Activated effector memory CD4-positive, alpha-beta T cell treated with Interleukin-2 at 50 U/mL for 16 hours (primary cell): ENCODE data around the gene LHFPL3.
"Not testable (repeated sequence)": the region's sequence is repeated elsewhere in the genome, so short reads cannot be mapped to it uniquely, and the experiment has no call there.

ENCODE experiments used
- DNase-seq: peaks from one replicate; pipeline ENCODE4 v3.0.0-alpha.2; 2020

Gene LHFPL3

DNA sequence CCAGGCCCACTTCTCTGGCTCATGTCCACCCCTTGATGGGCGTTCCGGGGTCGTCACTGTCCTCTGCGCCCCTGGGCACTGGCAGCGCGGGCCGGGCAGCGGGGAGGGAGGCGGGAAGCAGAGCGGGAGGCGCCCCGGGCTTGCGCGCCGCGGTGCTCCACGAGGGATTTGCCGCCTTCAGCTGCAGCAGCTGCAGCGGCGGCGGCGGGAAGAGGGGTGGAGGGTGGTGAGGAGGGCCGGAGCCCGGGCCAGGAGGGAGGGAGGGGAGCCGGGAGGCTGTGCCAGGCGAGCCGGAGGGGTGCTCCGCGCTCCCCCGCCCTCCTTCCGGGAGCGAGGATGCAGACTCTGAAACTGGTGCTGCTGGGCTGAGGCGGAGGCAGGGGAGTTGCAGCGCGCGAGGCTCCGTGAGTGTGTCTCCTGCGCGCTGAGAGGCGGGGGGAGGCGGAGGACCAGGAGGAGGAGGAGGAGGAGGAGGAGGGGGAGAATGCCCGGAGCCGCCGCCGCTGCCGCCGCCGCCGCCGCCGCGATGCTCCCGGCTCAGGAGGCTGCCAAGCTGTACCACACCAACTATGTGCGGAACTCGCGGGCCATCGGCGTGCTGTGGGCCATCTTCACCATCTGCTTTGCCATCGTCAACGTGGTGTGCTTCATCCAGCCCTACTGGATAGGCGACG is at the start of gene LHFPL3:
Gene LHFPL3 (plus strand): TSS at position 308 of the 674 bp plus-strand sequence.
- DNase-seq: no peak

DNA sequence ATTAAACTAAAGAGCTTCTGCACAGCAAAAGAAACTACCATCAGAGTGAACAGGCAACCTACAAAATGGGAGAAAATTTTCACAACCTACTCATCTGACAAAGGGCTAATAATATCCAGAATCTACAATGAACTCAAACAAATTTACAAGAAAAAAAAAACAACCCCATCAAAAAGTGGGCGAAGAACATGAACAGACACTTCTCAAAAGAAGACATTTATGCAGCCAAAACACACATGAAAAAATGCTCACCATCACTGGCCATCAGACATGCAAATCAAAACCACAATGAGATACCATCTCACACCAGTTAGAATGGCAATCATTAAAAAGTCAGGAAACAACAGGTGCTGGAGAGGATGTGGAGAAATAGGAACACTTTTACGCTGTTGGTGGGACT is 46.7 kb upstream of the LHFPL3 start:
- DNase-seq: not testable (repeated sequence)

DNA sequence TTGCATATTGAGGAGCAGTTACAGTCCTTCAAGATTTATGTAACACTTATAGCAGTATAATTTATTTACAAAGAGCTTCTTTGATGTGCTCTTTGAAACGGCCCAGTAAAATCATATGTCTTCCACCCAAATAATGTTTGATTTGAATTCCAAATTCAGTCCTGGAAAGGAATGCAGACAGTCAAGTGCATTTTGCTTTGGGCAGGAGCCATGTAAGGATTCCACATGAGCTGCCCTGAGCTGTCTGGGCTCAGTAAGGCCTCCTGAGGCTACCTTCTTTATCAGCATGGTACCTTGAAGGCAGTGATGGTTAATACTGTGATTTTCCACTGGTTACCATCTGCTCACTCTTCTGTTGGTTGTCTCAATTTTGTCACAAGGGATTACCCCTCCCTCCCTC is 41.6 kb upstream of the LHFPL3 start:
- no peak for DNase-seq

DNA sequence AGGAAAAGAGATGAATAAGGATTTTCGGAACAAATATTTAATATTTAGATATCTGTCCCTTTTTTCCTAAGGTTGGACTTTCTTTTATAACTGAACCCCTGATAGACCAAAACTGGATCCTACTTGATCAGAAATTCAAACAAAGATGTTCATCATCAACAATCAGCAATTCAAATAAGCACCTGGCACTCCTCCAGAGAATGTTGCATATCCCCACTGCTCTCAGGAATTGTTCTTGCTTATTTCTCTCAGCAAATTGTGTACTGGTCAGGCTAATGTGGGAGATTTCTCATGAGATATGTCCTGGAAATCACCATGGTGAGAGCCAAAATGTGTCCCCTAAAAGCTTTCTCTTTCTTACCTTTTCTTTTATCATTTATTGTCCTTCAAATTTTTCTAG is 40.3 kb upstream of the LHFPL3 start:
- no peak for DNase-seq

DNA sequence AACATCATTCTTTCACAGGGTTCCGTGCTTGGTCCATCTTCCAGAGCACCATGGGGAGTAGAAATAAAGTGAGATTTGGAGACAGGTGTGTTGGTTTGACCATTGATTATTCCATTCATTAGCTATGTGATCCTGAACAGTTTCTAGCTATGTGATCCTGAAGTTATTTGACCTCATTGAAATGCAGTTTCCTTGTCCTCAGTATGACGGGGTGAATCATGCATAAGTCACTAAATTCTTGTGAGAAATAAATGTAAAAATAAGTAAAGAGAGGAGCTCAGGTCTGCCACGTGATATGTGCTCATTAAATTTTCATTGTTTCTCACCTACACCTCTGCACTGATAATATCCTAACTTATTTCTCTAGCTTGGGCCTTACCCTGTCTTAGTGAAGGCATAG is 34.1 kb upstream of the LHFPL3 start:
- no peak for DNase-seq

DNA sequence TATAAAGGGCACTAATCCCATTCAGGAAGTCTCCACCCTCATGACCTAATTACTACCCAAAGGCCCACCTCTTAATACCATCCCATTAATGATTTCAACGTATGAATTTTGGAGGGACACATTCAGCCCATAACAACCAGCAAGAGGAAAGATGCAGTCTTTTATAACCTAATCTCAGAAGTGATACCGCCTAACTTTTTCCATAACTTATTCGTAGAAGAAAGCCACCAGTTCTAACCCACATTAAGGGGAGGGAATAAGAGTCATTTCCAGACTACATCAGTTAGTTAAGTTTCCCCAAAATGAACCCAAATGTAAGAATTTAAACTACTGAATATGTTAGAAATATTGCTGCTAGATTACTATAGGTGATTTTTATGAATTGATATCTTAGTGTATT is 32.1 kb upstream of the LHFPL3 start:
- no peak for DNase-seq

DNA sequence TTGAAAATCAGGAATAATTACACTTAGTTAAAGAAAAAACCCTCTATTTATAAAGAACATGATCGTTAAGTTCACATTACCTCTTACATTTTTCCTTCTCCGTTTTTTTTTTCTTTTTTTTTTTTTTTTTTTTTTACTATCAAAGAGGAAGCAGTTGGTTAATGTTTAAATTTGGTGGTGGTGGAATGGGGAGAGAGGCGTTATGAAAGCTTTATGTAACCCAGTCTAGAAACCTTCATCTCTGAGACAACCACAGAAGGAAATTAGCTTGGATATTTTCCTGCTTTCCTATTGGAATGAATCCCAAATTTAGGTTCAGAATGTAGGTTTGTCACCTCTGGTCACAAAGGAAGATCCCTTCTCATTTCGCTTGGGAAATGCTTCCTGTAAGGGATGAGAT is 31.5 kb upstream of the LHFPL3 start:
- no peak for DNase-seq

DNA sequence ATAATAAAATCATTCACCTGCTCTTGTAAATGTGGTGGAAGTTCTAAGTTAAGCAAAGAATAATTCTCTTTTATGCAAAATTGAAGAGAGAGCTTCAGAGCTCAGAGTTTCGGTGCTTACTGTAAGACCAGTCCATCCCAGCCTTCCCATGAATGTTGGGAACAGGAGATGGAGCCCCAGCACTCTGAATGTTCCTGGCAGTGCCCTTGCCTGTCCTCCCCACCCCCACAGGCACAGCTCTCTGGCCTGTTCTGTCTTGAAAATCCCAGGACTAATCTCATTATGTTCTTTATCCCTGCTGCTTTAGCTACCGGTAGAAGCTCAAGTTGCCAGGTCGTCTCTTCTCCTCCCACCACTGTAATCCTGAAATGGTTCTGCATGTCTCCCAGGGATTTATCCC is 29.1 kb upstream of the LHFPL3 start:
- no peak for DNase-seq

DNA sequence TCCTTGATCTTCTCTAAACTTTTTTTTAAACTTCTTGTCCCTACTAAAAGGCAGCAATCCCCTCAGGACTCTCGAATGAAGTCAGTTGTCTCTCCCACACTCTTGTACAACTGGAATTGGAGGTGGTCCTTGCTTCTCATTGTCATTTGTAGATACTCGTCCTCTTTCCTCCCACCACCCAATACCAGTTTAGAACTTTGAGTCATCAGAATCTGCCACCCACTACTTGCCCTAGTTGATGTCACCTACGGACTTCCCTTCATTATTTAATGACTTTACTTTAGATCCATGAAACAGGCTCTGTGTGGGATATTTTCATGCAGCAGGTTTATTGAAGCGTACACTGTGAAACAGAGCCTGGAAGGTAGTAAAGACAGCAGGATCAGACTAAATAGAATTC is 28.6 kb upstream of the LHFPL3 start:
- DNase-seq: no peak

DNA sequence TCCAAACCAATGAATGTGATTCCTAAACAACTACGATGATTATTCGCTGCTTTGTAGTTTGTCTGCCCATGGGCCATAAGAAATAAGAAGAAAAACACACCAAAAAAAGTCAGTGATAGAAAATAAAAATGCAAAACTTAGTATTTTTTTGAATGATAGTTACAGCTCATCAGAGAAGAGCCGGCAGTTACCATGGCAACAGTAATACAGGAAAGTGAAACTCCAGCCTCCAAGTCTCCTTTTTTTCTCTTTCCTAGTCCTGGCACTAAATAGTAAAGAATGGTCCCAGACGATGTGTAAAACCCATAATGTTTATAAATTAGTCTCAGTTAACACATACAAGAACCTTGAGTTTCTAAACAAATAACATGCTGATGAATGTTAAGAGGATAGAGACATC is 21.6 kb upstream of the LHFPL3 start:
- no peak for DNase-seq

DNA sequence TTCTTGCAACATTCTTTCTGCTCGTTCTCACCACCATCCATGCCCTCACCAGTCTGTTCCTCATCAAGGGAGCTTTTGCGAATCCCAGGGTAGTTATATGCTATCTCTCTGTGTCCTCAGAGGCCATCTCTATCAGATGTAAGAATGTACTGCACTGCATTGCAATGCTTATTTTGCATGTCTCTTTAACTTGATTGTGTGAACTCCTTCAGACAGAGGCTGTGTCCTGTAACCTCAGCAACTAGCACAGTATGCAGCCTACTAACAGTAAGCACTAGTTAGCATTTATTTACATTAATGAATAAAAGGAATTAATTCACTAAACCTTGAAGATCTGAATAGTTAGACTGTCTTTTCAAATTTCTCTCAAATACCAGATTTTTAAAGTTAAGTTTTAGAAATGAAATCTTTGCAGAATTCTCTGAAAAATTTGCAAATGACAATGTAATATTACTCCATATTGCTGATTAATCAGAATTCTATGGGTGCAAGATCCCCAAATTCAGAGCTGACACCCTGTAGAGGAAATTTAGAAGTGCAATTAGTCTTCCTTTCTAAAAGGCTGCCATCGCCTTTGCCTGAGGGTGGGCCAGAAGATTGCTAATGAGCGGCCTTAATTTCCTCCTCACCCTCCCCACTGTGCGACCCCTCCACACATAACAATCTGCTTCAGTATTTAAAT is 10.3 kb upstream of the LHFPL3 start:
- no peak for DNase-seq

DNA sequence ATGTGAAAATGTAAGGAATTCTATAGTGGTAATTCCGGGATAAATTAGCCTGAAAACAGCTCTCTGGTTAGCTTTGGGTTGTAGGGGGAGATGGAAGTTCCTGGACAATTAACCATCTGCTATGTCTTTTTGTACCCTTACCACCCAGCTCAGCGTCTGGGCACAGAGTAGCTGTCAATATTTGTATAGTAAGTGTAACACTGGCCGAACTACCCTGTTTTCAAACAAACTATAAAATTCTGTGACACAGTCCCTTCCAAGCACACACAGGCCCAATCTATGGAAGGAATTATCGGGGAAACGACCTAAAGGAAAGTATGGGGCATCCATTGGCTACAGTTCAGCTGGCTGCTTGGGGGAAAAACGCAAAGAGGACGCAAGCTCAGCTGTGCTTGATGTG is 869 bp upstream of the LHFPL3 start:
- no peak for DNase-seq

DNA sequence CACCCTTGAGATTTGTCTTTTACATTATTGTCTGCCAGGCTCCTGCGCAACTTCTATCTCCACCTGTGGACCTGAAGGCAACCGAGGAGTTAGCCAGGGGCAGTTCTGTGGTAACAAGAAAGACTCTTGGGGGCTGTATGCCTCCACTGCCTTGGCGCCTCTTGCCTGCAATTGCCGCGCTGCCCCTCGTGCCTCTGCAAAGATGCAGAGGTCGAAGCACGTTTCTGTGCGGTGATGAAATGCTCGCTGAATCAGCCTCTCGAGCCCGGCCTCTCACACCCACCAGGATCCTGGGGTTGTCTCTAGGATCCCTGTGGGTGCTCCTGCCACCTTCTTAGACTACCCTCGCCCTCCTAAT is 486 bp upstream of the LHFPL3 start:
- DNase-seq: no peak

DNA sequence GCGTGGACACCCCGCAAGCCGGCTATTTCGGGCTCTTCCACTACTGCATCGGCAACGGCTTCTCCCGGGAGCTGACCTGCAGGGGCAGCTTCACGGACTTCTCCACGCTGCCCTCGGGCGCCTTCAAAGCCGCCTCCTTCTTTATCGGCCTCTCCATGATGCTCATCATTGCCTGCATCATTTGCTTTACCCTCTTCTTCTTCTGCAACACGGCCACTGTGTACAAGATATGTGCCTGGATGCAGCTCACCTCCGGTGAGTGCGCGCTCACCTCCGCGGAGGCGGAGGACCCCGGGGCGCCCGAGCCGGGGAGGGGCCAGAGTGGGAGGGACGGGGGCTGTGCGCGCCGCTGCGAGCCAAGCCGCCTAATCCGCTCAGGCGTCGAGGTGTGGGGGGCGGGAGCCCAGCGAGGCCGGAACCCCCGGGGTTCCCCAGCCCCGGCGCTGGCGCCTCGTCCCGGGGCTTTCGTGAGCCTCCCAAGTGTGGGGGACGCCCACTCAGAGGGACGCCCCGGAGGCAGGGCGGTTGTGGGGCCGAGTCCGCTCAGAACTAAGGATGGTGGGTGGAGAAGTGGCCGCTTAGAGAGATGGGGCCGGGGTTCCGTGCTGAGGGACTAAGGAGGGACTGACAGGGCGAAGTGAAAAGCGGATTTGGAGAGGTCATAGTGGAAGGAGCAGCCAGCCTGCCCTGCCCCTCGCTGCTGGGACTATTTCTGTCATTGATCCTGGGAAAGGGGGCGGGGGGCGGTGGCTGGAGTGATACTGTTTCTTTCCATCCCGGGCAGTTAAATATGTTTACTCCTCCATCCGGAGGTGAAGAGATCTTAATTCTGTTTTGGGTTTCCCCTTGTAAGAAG is 795 bp downstream of the LHFPL3 start:
- DNase-seq: no peak

DNA sequence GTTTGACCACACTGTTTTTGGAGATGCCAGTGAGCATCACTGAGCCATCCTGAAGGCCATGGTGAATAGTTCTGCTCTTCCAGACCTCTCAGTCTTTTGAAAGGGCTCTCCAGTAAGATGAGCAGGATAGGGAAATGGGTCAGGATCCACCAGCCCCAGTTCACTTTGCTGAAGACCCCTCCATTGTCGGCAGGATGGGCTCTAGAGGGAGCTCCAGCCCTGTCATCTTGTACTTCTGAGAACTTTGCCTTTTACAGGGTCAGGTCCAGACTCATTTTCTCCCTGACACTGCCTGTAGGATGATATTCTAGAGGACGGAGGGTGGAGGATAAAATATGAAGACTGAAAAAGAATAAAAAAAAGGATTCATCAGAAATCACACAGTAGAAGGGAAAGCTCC is 13.1 kb downstream of the LHFPL3 start:
- no peak for DNase-seq

DNA sequence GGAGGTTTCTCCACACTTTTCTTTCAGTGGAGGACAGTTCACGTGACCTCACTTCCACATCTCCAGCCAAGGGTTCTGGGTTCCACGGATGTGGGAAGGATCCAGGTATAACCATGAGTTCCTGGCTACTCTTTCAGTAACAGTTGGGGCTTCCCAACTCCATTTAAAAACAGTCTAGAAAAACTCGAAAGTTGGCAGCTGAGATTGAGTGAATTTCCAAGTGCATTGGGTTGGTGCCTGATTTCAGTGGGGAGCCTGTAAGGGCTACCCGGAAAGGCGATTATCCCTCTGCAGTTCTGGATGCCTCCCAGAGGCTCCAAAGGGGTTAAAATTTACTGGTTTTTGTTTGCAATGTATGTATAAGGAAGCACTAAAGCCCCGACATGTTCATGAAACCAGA is 24.3 kb downstream of the LHFPL3 start:
- no peak for DNase-seq

DNA sequence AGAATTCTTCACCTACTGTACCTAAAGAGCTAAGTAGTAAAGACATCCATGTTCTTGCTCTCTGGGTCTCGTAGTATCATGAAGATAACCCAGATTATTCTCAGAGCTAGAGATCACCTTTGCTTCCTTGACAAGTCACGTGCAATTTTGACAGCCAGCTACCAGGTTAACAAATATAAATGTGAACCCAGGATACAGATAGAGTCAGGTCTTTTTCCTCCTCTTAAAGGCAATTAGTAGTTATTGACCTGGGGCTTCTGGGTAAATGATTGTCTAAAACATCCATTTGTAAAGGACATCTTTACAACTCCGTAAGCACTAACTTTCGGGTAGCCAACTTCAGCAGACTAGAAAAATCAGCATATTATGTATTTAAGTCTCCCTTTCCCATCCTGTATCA is 28.8 kb downstream of the LHFPL3 start:
- no peak for DNase-seq

DNA sequence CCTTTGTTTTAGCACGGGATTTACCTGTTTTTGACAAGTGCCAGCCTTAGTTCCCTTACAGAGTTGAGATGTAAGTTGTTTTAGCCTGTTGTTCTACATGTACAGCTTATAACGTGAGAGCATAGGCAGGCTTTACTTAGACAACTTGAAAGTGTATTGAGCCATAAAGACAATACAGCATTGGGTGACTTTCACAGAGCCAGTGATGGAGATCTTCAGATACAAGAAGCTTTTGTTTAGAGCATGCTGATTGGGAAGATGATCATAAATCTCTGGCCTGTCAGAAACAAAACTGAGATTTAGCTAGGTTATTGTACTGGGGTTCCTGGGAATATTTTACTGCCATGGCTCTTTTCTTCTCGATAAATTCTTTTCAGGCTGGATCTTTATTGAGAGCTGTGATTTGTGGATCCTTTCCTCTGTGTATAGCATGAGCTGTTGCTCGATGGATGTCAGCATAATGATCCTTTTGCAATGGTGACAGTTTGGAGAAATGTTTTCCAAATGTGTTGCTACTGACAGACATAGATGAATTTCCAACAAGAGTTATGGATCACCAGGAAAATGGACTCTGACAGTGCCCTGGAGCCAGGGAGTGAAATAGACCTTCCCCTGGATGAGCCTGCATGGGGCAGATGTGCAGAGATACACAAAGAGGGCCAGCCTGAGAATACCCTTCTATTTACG is 30.2 kb downstream of the LHFPL3 start:
- DNase-seq: no peak

DNA sequence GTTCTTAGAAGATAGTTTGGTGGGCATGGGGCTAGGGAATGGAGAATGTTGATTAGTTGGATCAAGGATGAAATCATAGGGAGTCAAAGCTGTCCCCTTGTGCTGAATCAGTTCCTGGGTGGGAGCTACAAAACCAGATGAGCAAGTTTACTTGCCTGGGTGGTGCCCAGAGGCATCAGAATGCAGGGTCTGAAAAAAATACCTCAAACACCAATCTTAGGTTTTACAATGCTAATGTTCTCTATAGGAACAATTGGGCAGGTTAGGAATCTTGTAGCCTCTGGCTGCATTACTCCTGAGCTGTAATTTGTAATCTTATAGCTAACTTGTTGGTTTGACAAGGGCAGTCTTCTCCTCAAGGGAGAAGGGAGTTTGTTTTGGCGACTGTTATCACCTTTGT is 34.4 kb downstream of the LHFPL3 start:
- DNase-seq: no peak

DNA sequence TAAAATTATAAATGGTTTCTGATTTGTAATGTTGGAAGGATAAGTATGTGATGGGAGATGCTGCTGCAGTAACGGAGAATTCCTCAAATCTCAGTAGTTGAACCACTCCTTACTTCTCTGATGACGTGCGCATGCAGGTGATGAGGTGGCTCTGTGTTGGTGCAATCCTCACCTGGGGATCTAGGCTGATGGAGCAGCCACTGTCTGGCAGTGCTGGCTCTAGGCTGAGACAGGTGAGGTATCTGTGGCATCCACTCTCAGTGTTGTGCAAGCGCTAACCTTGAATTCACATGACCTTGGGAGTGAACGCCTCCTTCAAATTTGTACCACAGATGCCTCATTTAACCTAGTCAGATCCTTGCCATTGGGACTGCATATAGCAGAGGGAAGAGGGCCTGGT is 35.0 kb downstream of the LHFPL3 start:
- DNase-seq: no peak

DNA sequence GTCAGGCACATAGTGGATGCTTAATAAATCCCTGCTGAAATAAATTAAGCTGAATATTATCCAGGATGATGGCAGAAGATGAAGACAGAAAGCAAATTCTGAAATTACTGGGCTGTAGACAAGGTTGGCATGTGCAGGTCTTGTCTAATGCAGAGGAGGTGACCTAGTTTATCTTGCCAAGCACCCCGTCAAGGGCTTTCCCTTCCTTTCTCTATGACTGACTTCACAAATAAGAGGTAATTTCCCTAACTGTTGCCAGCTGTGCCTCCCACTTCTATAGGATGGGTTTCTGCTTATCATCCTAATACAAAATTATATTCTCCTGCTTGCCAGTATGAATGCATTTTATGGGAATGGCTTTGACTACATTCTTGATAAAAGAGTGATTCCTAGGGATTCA is 38.0 kb downstream of the LHFPL3 start:
- DNase-seq: no peak

DNA sequence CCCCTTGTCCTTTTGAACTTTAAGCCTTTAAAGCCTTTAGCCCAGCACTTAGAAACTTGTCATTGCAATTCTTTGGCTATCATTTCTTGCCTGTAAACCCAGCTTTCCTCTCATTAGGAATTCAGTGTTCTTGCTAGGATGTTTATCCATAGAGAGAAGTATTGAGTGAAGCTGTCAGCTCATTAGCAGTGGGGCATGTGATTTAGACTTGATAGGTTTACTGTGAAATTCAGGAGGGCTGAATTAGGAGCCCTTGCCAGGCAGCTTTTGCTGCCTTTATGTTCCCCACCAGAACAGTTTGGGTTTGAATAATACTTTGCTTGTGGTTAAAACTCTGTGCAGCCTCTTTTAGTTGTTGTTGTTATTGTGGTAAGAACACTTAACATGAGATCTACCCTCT is 39.5 kb downstream of the LHFPL3 start:
- no peak for DNase-seq

DNA sequence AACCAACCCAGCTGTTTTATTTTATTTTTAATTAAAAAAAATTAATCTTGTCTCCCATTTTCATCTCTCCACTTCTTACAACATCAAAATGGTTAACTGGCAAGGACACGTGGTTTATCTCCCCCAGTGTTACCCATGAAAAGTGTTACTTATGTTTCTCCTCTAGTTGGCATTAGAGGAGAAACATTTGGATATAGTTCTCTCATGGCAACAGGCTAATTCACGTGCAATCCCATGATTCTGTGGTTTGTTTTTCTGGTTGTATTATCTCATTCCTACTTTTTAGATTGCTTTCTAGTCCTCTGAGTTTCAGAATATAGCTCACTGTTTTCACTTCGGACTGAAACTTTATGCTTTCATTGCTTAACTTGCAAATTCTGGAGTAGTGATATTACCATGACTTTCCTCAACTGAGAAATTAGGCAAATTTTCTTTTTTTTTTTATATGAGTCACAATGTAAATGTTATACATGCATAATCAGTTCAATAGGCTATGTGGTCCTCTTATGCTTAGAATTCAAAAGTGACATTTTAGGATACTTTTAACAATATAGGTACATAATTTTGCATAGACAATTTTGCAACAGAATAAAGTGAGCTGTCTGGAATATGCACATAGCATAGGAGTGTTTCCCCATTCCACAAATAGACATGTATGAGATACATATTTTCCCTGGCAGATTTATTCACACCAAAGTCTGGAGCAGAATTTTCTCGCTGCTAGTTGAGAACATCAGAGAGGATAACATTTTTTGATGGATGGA is 43.0 kb downstream of the LHFPL3 start:
- no peak for DNase-seq
